ENCODE data around the gene PHTF2.

Gene PHTF2

DNA sequence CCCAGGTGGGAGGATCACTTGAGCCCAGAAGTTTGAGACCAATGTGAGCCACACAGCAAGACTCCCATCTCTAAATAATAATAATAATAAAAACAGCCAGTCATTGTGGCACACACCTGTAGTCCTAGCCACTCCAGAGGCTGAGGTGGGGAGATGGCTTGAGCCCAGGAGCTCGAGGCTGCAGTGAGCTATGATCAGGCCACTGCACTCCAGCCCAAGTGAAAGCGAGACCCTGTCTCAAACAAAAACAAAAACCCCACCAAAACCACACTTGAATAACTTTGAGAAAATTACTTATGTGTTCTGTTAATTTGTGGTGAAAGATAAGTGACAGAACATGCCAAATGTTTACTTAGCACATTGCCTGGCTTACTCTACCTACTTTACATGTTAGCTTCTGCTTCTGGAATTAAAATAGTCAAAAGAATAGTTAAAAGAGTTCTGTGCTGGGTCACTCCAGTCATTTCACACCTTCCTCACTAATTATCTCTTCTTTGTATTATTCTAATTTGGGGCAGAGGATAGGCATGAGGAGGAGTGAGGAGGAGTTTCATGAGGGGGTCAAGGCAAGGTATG, 10.2 kb upstream of the PHTF2 start:
- in situ Hi-C loops (cut with HindIII; ENCODE audit: low pct_ligation_motif_present, low pct_unique_long_range_greater_than_20kb, low sequenced_read_pairs), result no loop called here
- DNase-seq, result no peak

DNA sequence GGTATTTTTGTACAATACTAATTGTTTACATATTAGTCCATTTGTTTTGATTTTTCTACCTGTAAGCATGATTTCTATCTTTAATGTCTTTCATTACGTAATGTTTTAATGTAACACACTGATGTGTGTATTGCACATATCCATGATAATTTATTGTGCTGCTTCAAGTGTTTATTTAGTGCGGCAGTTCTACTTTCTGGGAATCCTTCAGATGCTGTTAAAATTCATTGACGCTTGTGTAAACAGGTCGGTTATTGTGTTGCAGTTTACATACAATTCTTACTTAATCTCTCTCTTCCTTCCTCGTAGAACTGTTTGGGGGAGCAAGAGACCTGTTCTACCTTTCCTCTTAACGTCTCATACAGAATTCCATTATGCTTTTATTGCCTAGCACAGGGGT, 7.2 kb upstream of the PHTF2 start:
- DNase-seq, result no peak

DNA sequence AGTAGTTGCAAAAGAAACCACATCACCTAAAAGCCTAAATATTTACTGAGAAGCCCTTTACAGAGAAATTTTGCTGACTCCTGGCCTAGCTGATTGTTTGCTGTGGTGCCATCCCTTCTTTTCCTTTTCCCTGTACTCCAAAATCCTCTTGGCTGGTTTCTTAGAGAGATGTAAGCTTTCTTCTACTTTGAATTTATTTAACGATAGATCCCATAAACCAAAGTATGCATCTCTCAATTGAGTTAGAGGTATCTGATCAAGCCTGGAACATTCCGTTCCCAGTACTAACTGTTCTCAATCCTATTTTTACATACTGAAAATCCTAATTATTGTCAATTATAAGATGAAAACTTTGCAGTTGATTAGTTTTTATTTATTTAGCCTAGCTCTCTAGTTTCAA, 6.6 kb upstream of the PHTF2 start:
- in situ Hi-C loops (cut with HindIII; ENCODE audit: low pct_ligation_motif_present, low pct_unique_long_range_greater_than_20kb, low sequenced_read_pairs), result no loop called here

More for the DNA sequence above, 7.2 kb upstream of the PHTF2 start:
- in situ Hi-C loops (cut with HindIII; ENCODE audit: low pct_ligation_motif_present, low pct_unique_long_range_greater_than_20kb, low sequenced_read_pairs), result no loop called here

DNA sequence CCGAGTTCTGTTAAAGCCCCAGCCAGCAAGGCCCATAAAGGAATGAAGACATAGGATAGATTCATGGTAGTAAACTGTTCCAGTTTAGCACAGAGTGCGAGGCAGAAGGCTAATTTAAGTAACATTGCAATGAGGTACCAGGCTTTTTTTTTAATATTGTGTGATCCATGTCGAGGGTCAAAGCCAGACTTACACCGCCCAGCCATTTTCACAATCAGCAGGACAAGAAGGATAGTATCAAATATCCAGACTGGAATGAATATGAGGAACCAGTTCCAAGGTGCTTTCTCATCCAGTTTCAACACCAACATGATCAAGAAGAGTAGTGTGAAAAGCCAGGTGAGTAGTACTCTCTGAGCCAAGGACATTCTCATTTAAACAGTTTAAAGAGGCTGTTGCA, 4.6 kb upstream of the PHTF2 start:
- in situ Hi-C loops (cut with HindIII; ENCODE audit: low pct_ligation_motif_present, low pct_unique_long_range_greater_than_20kb, low sequenced_read_pairs), result no loop called here

More for the DNA sequence above, 6.6 kb upstream of the PHTF2 start:
- no peak for DNase-seq

DNA sequence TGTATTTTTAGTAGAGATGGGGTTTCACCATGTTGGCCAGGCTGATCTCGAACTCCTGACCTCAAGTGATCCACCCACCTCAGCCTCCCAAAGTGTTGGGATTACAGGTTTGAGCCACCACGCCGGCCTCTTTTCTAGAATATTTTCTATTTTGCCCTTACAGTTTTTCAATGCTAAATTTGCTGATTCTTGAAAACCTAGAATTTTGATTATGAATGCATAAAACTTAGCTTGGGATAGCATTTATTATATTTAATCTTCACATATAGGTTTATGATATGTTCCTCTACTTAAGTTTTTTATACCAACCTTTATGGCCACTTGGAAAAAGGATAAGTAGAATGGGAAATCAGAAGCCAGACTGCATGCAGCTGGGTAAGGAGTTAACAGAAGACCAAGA, 2.5 kb upstream of the PHTF2 start:
- DNase-seq, result no peak
- in situ Hi-C loops (cut with HindIII; ENCODE audit: low pct_ligation_motif_present, low pct_unique_long_range_greater_than_20kb, low sequenced_read_pairs), result no loop called here

More for the DNA sequence above, 4.6 kb upstream of the PHTF2 start:
- DNase-seq, result no peak

DNA sequence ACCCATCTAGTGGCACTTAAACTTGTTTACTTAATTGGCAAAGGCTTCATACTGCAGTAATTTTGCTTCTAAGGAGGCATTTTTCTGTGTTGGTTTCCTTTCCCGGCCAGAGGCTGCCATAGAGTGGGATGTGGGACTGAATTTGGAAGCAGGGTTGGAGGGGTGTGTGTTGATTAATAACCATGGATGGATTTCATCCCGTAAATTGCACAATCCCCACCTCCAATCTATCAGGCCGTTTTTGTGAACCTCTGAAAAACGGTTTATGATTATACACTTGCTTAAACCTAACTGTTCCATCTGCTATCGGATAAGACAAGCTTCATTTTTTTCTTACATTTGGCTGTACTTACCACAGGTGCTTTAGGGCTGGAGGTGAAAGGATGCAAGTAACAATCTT, 1.6 kb upstream of the PHTF2 start:
- no peak for DNase-seq
- in situ Hi-C loops (cut with HindIII; ENCODE audit: low pct_ligation_motif_present, low pct_unique_long_range_greater_than_20kb, low sequenced_read_pairs), result no loop called here

DNA sequence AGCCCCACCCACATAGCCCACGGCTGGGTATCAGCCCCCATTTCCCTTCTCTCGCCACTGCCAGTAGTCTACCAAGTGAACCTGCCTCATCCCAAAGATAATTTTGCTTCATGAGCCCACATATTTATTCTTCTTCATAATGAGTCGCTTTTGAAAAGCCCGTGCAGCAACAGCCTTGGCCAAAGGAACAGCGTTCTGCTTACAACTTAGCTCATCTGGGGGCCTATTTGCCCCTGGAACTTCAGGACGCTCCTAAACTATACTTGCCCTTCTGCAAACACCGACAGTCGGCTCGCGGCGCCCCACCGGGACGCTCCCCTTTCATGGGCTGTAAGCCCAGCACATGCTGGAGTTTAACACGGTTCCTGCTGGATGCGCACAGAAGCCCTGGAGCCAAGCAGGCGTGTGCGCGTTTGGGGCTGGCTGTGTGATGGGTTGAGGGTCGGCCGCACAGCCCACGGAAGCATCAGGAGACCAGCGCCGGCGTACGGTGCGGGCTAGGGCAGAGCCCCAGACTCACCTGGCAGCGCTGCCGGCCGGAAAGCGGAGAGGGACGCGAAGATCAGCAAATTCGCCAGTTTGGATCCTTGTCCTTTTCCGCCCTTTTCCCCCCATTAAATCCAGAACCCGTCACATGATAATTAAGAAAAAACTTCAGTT, 709 bp upstream of the PHTF2 start:
- in situ Hi-C loops (cut with HindIII; ENCODE audit: low pct_ligation_motif_present, low pct_unique_long_range_greater_than_20kb, low sequenced_read_pairs), result no loop called here
- peak; percentile 59 for DNase-seq

DNA sequence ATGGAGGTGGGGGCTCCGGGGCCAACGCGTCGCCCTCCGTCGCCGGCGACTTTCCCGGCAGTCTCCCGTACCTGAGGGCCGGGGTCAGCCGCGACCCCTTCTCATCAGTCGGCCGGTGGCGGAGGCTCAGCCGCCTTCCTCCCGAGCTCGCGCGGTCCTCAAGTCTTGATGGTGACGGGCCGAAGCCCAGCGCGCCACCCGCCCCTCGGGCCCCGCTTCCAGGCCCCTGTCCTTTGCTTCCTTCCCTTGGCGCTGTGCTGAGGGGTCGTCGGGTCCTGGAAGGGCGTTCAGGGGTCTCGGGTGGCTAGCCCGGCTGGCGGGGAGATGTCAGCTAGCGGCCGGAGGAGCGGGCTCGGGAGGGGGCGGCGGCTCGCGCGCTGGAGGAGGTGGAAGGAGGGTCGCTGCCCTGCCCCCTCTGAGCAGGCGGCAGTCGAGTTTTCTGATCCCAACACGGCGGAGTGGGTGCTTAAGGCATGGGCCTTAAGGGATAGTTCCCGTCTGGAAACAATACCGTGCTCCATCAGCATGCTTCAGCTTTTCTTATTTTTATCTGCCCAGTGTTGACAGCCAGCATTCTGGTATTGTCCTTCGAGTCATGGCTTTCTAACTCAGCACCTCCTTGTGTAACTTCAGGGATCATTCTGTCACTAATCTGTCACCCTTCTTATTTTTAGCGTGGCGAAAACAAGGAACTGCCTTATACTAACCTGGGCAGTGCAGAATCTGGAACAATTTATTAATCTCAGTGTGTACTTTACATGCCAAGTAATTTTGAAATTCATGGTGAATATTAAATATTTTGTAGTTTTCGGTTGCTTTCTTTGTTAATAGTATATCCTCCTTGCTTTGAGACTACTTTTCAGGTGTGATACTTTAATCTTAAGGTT, 748 bp downstream of the PHTF2 start:
- DNase-seq, result peak; percentile 35
- in situ Hi-C loops (cut with HindIII; ENCODE audit: low pct_ligation_motif_present, low pct_unique_long_range_greater_than_20kb, low sequenced_read_pairs), result no loop called here

DNA sequence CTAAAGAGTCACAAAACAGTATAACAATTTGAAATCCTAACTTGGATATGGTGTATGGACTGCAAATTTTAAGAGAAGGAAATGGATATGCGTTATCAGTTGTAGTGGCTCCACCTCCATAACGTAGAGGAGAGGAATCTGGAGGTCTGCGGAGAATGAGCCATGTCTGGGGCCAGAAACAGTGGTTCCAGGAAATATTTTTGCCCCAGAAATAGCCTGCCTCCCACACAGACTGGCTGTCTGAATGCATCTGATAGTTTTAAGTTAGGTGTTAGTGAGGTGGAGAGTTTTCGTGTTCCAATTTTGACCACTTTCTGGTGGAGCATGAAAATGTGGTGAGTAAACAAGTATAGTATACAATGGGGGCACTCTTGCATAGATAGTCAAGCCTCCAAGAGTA, 1.6 kb downstream of the PHTF2 start:
- no peak for DNase-seq
- in situ Hi-C loops (cut with HindIII; ENCODE audit: low pct_ligation_motif_present, low pct_unique_long_range_greater_than_20kb, low sequenced_read_pairs), result no loop called here

DNA sequence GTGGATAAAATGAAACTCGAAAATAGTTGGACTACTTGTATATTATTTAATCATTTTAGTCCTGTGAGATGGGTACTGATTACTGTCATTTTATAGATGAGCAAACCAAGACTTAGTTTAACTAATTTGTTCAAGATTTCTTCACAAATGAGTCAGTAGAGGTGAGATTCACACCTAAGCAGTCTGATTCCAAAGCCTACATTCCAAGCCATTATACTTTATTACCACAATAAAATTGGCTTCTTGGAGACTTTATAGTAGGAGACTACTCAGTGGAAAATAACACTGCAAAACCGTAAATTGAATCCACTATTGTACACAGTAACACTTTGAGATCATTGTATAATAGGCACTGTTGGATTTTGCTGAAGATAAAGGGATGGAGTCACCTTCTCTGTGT, 2.2 kb downstream of the PHTF2 start:
- DNase-seq, result no peak
- in situ Hi-C loops (cut with HindIII; ENCODE audit: low pct_ligation_motif_present, low pct_unique_long_range_greater_than_20kb, low sequenced_read_pairs), result no loop called here

DNA sequence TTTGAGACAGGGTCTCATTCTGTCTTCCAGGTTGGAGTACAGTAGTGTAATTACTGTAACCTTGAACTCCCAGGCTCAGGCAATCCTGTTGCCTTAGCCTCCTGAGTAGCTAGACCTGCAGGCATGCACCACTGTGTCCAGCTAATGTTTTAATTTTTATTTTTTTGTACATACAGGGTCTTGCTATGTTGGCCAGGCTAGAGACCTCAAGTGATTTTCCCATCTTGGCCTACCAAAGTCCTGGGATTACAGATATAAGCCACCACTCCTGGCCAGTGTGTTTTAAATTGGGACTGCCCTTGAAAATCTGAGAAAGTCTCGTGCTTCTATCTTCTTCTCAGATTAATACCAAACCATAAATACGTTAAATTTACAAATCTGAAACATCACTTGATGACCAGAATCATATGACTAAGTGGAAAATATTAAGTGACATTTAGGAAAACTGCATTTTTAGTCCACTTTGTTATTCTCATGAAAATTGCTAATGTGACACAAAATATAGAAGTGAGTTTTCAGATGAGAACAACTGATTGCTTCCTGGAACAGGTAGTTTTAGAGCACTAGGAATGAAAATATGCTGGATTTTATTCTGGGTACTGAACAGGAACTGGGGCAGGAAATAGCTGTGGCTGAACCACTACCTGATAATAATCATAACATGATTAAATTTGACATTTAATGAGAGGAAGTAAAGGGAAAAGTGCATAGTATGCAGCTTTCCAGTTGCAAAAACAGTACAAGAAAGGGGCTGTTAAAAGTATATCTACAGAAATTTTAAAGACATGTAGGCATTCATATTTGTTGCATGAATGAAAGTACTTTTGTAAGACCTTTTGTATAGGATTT, 4.2 kb downstream of the PHTF2 start:
- in situ Hi-C loops (cut with HindIII; ENCODE audit: low pct_ligation_motif_present, low pct_unique_long_range_greater_than_20kb, low sequenced_read_pairs), result no loop called here
- DNase-seq, result no peak

DNA sequence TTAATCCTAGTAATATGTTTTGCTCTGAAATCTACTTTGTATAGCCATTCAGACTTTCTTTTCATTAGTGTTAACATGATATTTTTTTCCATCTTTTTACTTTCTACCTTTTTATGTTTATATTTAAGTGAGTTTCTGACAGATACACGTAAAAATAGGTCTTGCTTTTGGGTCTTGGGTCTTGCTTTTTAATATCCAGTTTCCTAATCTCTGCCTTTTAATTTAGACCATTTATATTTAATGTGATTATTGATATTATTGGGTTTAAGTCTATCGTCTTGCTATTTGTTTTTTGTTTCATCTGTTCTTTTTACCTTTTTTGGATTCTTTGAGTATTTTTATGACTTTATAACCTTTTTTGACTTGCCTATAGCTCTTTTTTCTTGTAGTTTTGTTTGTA, 7.9 kb downstream of the PHTF2 start:
- no peak for DNase-seq
- in situ Hi-C loops (cut with HindIII; ENCODE audit: low pct_ligation_motif_present, low pct_unique_long_range_greater_than_20kb, low sequenced_read_pairs), result no loop called here

DNA sequence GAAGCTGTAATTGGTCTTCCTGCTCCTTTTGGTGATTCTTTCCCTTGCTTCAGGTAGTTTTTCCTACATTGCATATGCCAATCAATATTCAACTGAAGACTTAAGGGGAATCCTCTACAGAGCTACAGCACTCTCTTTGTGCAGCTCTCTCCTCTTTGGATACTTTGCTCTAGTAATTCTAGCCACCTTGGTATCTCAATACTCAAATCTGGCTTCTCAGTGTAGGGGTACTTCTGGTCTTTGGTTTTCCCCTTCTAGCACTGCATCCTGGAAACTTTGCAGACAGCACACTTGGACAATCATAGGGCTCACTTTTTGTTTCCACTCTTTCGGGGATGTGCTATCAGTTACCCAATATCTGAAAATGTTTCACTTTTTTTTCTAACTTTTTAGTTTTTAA, 9.9 kb downstream of the PHTF2 start:
- no peak for DNase-seq
- in situ Hi-C loops (cut with HindIII; ENCODE audit: low pct_ligation_motif_present, low pct_unique_long_range_greater_than_20kb, low sequenced_read_pairs), result no loop called here

DNA sequence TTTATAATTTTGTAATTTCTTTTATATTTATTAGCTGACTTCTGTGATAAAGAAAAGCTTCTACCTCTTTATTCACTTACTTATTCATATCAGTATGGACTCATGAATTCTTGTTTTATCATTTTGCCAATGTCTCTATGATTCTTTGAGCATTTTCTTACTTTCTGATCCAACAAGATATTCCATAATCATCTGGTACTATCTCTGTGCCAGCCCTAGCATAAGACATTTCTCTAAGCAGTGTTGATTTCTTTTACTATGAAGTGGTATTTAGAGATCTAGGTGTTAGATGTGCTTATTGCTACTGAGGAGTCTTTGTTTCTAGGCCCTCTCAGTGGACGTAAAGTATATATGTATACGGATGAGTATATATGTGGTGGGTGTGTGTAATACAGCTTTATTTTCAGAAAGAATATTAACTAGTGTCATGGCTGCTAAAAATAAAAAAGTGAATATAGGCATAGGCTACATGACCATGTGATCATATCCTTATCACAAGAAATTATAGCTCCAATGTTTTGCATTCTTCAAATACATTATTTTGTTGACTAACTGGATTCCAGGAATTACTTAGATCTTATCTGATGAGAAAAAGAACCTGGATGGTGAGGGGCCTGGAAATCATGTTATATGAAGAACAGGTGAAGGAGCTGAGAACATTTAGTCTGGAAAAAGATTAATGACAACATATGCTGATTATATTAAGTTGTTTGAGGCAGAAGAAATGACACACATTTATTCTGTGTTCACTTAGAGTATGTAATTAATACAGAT, 13.1 kb downstream of the PHTF2 start:
- in situ Hi-C loops (cut with HindIII; ENCODE audit: low pct_ligation_motif_present, low pct_unique_long_range_greater_than_20kb, low sequenced_read_pairs), result no loop called here
- no peak for DNase-seq

DNA sequence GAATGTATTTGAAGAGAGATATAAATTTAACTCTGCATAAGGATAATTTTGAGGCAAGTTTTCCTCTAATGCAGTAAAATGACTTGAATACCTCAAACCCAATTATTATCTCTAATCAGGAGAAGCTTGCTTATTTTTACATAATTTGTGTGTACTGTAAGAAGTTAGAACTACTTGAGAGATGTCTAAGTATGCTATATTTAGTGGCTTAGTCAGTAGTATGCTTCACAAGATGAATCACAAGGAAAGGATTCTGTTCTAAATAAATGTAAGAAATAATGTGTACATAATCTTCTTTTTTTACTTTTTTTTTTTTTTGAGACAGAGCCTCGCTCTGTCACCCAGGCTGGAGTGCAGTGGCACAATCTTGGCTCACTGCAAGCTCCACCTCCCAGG, 13.7 kb downstream of the PHTF2 start:
- in situ Hi-C loops (cut with HindIII; ENCODE audit: low pct_ligation_motif_present, low pct_unique_long_range_greater_than_20kb, low sequenced_read_pairs), result no loop called here
- DNase-seq, result no peak

DNA sequence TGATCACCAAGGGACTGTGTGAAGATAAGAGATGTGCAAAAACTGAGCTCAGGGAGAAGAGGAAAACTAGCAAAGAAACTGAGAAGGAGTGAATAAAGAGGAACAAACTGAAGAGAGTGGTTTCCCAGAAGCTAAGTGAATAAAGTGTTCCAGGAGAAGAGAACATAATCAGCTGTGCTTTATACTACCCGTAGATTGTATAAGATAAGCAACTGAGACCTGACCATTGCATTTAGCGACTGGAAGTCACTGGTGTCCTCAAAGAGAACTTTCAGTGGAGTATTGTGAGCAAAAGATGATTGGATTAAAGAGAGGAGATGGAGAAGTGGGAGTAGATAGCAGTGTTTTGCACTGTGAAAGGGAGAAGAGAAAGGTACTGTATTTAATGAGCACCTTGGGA, 14.6 kb downstream of the PHTF2 start:
- in situ Hi-C loops (cut with HindIII; ENCODE audit: low pct_ligation_motif_present, low pct_unique_long_range_greater_than_20kb, low sequenced_read_pairs), result no loop called here
- DNase-seq, result no peak

DNA sequence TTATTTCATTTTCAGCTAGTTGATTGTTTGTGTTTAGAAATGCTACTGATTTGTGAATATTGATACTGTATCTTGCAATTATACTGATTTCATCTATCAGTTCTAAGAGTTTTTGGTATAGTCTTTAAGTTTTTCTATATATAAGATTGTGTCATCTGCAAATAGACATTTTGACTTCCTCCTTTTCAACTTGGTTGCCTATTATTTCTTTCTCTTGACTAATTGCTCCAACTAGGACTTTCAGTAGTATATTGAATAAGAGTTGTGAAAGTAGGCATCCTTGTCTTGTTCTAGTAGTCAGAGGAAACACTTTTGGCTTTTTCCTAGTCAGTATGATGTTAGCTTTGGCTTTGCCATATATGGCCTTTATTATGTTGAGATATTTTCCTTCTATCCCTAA, 20.4 kb downstream of the PHTF2 start:
- DNase-seq, result no peak

DNA sequence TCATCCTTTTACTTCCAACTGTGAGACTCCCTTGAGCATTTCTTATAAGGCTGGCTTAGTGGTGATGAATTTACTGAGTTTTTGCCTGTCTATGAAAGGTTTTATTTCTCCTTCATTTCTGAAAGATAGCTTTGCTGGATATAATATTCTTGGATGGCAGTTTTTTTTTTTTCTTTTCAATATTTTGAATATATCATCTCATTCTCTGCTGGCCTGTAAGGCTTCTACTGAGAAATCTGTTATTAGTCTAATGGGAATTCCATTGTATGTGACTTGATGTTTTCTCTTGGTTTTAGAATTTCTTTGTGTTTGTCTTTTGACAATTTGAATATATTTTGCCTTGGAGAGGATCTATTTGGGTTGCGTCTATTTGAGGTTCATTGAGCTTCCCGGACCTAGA, 22.4 kb downstream of the PHTF2 start:
- in situ Hi-C loops (cut with HindIII; ENCODE audit: low pct_ligation_motif_present, low pct_unique_long_range_greater_than_20kb, low sequenced_read_pairs), result no loop called here
- no peak for DNase-seq

More for the DNA sequence above, 20.4 kb downstream of the PHTF2 start:
- in situ Hi-C loops (cut with HindIII; ENCODE audit: low pct_ligation_motif_present, low pct_unique_long_range_greater_than_20kb, low sequenced_read_pairs), result no loop called here

Measured in ACHN (cell line).